Calu3 (cell line): Measurements from ENCODE around the gene ZDHHC5. TPM values are rescaled to one million over a fixed set of nuclear protein-coding genes. Genes with fewer than 3 reads are reported as not detected.
"Not testable (repeated sequence)": the region's sequence is repeated elsewhere in the genome, so short reads cannot be mapped to it uniquely, and the experiment has no call there.

Experiments used
- BruUV-seq: library from RNA; stranded (reverse); fragments of 400-500 nt; replicated peaks from 2 replicates; lab custom pipeline; 2021; lab: Mats Ljungman, UMichigan
- CTCF ChIA-PET: fragments of 300-600 bp; sonication (Branson Sonifier 250); formaldehyde crosslinking; loops from one replicate; lab custom pipeline; 2022; ENCODE audit warnings: antibody characterized with exemption; lab: Charles Lee
- DNase-seq: peaks from one replicate; pipeline ENCODE4 v3.0.0; 2022
- H3K27ac Mint-ChIP-seq: one replicate; pipeline ENCODE4 v1.8.0; 2022; ENCODE audit warnings: mixed read lengths; ENCODE audit not compliant: unreplicated experiment
- H3K27me3 Mint-ChIP-seq: one replicate; pipeline ENCODE4 v1.8.0; 2022; ENCODE audit warnings: mixed read lengths; ENCODE audit not compliant: unreplicated experiment
- H3K36me3 Mint-ChIP-seq: one replicate; pipeline ENCODE4 v1.8.0; 2022; ENCODE audit warnings: mild to moderate bottlenecking, moderate library complexity, mixed read lengths; ENCODE audit not compliant: insufficient read depth, unreplicated experiment
- H3K4me1 Mint-ChIP-seq: one replicate; pipeline ENCODE4 v1.8.0; 2022; ENCODE audit warnings: mild to moderate bottlenecking, low read depth, mixed read lengths; ENCODE audit not compliant: unreplicated experiment
- H3K4me3 Mint-ChIP-seq: one replicate; pipeline ENCODE4 v1.8.0; 2022; ENCODE audit warnings: mild to moderate bottlenecking, low read depth, moderate library complexity, mixed read lengths; ENCODE audit not compliant: unreplicated experiment
- H3K9me3 Mint-ChIP-seq: one replicate; pipeline ENCODE4 v1.8.0; 2022; ENCODE audit warnings: low read depth, mixed read lengths; ENCODE audit not compliant: unreplicated experiment
- intact Hi-C: fragments of 100-400 bp; cut with micrococcal nuclease; formaldehyde crosslinking; loops from one replicate; pipeline ENCODE4 v1.10.0; 2022; ENCODE audit not compliant: unreplicated experiment
- total RNA-seq: library from RNA; stranded (reverse); gene quantifications from 2 replicates; pipeline ENCODE4 v1.2.3, GENCODE V29; 2022
- TF ChIP-seq, protein P1 (sequence below): fragments of 200-600 bp; IDR thresholded peaks from one replicate; pipeline ENCODE4 v1.8.0; 2022; ENCODE audit warnings: antibody characterized with exemption; ENCODE audit not compliant: unreplicated experiment

The ZDHHC5 gene
- total RNA-seq, 1 experiment from 2014 or later: 85.9 TPM

DNA sequence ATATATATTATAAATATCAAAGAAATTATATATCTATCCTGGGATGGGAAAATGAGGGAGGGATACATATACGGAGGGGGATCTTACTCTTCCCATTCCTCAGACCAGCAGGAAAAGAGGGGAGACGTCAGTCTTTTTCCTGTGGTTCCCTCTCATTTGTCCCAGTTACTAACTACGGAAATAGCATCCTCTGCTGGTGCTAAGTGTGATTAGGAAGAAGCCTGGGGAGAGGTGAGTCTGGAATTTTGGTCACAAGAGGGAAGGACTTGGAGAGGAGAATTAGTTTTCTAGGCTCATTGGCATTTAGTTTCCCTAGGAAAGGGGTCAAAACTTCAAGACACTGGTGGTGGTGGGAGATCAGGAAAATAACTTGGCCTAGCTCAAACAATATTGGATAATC, 32.5 kb downstream of the ZDHHC5 start:
- BruUV-seq: no TSS peak
- CTCF ChIA-PET: no interaction called here

DNA sequence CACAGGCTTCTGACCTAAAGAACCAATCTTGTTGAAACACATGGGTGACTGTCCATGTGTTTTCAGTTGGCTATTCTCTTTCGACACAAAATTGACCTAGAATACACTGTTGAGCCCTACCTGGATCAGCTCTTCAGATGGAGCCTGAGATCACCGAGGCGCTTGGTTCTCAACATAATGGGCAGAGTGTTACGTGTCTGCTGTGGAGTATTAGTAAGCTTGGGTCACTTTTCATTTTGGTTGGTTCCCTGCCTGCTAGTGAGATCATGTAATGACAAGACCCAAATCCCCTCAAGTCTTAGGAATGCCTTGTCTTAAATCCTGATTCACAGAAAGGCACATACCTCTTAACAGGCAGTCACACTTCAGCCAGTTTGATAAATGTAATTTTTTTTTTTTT, 35.4 kb downstream of the ZDHHC5 start:
- Mint-ChIP-seq H3K27ac (no peak overlapping the region), H3K4me1 (no peaks in the 10 kb centered on the region), H3K36me3 (peaks cover 61% of the 10 kb centered on the region), H3K27me3 (no peaks in the 10 kb centered on the region), H3K4me3 (no peak overlapping the region), H3K9me3 (no peaks in the 10 kb centered on the region)
- CTCF ChIA-PET: interaction anchor here (0.7 kb wide), 1 partner anchor 28 kb away, joined by 3 read pairs; no protein-coding TSS in a partner anchor
- TF ChIP-seq, protein P1, sequence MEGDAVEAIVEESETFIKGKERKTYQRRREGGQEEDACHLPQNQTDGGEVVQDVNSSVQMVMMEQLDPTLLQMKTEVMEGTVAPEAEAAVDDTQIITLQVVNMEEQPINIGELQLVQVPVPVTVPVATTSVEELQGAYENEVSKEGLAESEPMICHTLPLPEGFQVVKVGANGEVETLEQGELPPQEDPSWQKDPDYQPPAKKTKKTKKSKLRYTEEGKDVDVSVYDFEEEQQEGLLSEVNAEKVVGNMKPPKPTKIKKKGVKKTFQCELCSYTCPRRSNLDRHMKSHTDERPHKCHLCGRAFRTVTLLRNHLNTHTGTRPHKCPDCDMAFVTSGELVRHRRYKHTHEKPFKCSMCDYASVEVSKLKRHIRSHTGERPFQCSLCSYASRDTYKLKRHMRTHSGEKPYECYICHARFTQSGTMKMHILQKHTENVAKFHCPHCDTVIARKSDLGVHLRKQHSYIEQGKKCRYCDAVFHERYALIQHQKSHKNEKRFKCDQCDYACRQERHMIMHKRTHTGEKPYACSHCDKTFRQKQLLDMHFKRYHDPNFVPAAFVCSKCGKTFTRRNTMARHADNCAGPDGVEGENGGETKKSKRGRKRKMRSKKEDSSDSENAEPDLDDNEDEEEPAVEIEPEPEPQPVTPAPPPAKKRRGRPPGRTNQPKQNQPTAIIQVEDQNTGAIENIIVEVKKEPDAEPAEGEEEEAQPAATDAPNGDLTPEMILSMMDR: no peak
- no TSS peak for BruUV-seq
- intact Hi-C loops: no loop called here
- no peak for DNase-seq

More for the DNA sequence above, 32.5 kb downstream of the ZDHHC5 start:
- no peak for DNase-seq
- TF ChIP-seq, protein P1: no peak
- intact Hi-C loops: no loop called here
- Mint-ChIP-seq H3K4me1 (no peaks in the 10 kb centered on the region), H3K27me3 (no peaks in the 10 kb centered on the region), H3K9me3 (no peaks in the 10 kb centered on the region), H3K27ac (no peak overlapping the region), H3K36me3 (peaks cover 77% of the 10 kb centered on the region), H3K4me3 (no peak overlapping the region)

DNA sequence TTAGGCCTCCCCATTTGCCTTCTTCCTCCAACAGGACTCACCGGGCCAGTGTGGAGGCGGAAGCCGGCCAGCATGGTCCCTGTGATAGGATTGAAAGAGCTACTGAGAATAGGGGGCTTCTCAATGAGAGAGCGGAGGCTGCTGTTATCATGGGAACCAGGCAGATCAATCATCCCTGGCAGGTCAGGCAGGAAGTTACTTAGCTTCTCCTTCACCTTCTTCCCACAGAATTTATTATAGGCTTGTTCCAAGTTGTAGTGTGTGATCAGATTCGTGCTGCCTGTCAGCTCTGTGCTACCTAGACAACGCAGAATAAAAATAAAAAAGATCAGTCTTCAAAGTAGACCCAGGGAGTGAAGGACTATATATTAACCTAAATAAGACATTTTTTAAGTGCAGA, 37.0 kb downstream of the ZDHHC5 start:
- intact Hi-C loops: no loop called here
- Mint-ChIP-seq H3K9me3 (no peaks in the 10 kb centered on the region), H3K4me1 (peaks cover 3% of the 10 kb centered on the region), H3K4me3 (no peak overlapping the region), H3K27me3 (no peaks in the 10 kb centered on the region), H3K27ac (no peak overlapping the region), H3K36me3 (peaks cover 51% of the 10 kb centered on the region)
- CTCF ChIA-PET: interaction anchor here (0.6 kb wide), 1 partner anchor 288 kb away, joined by 4 read pairs; no protein-coding TSS in a partner anchor
- TSS peak; percentile 5 for BruUV-seq
- TF ChIP-seq, protein P1: no peak
- no peak for DNase-seq

DNA sequence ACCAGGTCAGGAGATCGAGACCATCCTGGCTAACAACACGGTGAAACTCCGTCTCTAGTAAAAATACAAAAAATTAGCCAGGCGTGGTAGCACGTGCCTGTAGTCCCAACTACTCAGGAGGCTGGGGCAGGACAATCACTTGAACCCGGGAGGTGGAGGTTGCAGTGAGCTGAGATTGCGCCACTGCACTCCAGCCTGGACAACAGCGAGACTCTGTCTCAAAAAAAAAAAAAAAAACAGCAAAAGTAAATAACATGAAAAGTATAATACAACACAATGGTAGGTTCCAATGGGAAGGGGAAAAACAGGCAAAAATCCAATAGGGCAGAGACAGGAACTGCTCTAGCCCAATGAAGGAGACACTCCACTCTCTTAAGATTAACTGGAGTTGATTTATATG, 37.5 kb downstream of the ZDHHC5 start:
- DNase-seq, H3K4me1 Mint-ChIP-seq, H3K4me3 Mint-ChIP-seq, H3K9me3 Mint-ChIP-seq, H3K27me3 Mint-ChIP-seq, intact Hi-C loops, BruUV-seq, H3K27ac Mint-ChIP-seq: not testable (repeated sequence)
- CTCF ChIA-PET: interaction anchor here (0.6 kb wide), 2 partner anchors 288 to 863 kb away, joined by 4 read pairs; no protein-coding TSS in a partner anchor
- H3K36me3 Mint-ChIP-seq: peaks cover 48% of the 10 kb centered on the region

DNA sequence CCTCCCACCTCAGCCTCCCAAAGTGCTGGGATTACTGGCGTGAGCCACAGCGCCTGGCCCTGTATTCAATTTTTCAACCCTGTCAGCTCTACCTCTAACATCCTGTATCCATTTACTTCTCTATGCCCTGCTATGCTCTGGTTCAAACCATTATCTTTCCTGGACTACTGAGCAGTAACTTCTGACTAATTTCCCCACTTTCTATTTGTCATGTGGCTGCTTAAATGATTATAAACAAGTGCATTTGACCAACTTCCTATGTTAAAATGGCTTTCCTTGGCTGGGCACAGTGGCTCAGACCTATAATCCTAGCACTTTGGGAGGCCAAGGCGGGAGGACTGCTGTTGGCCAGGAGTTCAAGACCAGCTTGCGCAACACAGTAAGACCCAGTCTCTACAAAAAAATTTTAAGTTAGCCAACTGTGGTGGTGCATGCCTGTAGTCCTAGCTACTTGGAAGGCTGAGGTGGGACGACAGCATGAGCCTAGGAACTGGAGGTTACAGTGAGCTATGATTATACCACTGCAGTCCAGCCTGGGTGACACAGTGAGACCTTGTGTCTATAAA, 42.0 kb downstream of the ZDHHC5 start:
- CTCF ChIA-PET: interaction anchor here (0.7 kb wide), 1 partner anchor 19 kb away, joined by 6 read pairs; no protein-coding TSS in a partner anchor
- H3K36me3 Mint-ChIP-seq: peaks cover 62% of the 10 kb centered on the region
- no peaks in the 10 kb centered on the region for H3K27me3 Mint-ChIP-seq
- intact Hi-C loops: loop anchor here (5.0 kb wide), 1 partner anchor 43 kb away; the partner anchor contains the start of gene ZDHHC5
- peaks cover 26% of the 10 kb centered on the region for H3K4me1 Mint-ChIP-seq
- BruUV-seq: no TSS peak
- TF ChIP-seq, protein P1: no peak
- no peak overlapping the region for H3K27ac Mint-ChIP-seq
- H3K4me3 Mint-ChIP-seq: no peak overlapping the region
- no peaks in the 10 kb centered on the region for H3K9me3 Mint-ChIP-seq
- DNase-seq: no peak
